ENCODE results near the gene EEPD1.
"Not testable (repeated sequence)": the region's sequence is repeated elsewhere in the genome, so short reads cannot be mapped to it uniquely, and the experiment has no call there.

The EEPD1 gene

DNA sequence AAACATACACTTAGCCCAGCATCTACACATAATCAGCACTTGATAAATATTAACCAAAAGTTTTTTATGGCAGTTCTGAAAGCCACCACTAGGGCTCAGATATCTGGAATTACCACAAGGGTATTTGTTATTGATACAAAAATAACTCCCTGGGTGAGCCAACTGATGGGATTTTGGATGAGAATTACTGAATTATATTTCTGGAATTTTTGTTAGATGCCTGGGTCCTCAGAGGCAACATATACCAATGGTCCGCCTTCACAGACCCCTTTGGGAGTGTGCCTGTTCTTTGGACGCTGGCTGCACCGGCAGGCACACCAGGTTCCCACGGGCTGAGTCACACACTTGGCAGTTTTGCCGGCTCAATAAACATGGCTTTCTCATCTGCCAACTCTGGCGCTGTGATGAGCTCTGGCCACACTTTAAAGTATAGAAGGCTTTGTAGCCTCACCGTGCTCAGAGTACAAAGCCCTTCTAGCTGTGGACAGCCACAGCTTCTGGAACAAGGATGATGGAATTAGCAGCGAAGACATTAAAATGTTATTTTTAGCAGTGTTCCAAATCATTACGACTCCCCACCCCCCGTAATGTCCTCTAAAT, 24.5 kb upstream of the EEPD1 start:
- no peak for DNase-seq (ENCODE audit: low read depth in 2 of 2)

DNA sequence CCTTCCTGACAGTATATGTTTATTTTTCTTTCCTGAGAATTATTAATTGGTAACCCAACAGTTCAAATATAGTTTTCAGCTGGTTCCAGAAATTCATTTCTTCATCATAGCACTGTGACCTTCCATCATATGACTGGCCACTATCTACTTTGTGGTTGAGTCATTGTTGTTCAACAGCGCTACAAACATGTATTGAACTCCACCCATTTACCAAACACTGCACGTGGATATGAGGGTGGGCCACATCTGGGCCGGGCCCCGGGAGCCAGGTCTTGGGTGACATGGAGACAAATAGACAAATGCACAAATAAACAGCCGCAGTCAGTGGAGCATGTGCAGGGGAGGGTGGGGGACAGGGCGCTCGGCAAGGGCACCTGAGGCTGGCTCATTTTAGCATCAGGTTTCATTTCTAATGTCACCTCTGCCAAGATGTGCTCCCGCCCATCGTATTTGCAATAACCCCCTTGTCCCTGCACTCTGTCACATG, 24.0 kb upstream of the EEPD1 start:
- DNase-seq (ENCODE audit: low read depth in 2 of 2) = no peak

GRCh38 chr7:36130236-36130945, 22.7 kb upstream of the EEPD1 start:
- no peak for DNase-seq (ENCODE audit: low read depth in 2 of 2)

- DNase-seq (ENCODE audit: low read depth in 2 of 2) = no peak
Observed at GRCh38 chr7:36131026-36131425, 22.0 kb upstream of the EEPD1 start.

DNA sequence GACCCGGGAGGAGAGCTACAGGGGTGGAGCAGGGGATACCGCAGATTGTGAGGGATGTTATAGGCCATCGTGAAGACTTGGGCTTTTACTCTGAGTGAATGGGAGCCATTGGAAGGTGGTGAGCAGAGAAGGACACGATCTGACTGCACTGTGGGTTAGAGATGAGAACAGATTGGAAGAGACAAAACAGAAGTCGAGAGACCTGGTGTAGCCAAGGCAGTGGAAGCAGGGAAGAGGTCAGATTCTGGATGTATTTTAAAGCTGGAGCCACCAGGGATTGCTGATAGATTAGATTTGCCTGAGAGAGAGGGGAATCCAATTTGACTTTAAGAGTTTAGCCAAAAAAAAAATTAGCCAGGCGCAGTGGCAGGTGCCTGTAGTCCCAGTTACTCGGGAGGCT, 21.6 kb upstream of the EEPD1 start:
- DNase-seq (ENCODE audit: low read depth in 2 of 2) = no peak

GRCh38 chr7:36132012-36132411, 21.0 kb upstream of the EEPD1 start:
- no peak for DNase-seq (ENCODE audit: low read depth in 2 of 2)

- DNase-seq (ENCODE audit: low read depth in 2 of 2) = no peak
Observed at GRCh38 chr7:36135700-36136099, 17.4 kb upstream of the EEPD1 start.

DNA sequence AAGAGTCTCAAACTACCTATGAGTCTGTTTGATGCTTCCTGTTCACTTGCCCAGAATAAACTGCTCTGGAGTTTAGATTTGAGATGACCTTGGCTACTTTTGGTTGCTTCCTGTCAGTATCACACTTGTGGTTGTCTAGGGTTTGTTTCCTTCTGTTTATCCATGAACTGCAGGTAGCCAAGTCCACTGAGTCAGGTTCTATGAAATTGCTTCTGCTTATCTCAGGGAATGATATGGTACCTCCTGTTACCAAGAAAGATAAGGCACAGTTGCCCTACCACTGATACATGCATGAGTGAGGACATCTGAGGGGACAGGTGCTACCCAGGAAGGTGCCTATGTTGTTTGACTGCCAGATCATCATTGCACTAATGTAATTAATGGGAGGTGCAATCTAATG, 15.8 kb upstream of the EEPD1 start:
- no peak for DNase-seq (ENCODE audit: low read depth in 2 of 2)

GRCh38 chr7:36137754-36138153, 15.3 kb upstream of the EEPD1 start:
- DNase-seq (ENCODE audit: low read depth in 2 of 2) = no peak

- no peak for DNase-seq (ENCODE audit: low read depth in 2 of 2)
Observed at GRCh38 chr7:36138209-36138608, 14.8 kb upstream of the EEPD1 start.

DNA sequence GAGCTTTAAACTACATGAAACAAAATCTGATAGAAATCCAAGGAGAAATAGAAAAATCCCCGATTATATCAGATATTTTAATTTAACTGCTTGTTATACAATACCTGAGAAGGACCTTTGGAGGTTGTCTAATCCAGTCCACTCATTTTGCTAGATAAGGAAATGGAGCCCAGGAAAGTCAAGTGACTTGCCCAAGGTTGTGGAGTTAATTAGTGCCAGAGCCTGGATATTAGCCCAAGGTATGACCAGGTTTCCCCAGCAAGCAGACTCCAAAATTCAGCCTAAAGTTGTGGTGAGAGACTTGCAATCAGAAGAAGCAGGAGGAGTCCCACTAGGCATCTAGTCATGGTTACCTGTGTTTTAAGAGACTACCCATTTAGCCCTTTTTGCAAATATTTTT, 11.7 kb upstream of the EEPD1 start:
- DNase-seq (ENCODE audit: low read depth in 2 of 2) = no peak

DNA sequence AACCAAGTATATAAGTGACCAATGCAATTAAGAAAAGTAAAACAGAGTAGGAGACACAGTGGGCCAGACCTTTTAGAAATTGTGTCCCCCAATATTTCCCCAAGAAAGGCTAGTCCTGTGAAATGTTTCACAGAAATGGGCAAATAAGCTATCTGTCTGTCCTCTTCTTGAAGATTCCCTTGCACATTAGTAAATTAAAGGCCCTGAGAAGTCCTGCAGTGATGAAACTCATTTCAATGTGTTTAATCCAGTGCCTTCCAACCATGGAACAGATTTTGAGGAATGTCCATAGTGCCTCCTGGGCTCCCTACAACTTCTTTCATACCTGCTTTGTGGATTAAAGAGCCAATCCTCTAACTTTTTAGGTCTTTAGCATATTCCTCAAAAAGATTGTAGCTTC, 11.2 kb upstream of the EEPD1 start:
- no peak for DNase-seq (ENCODE audit: low read depth in 2 of 2)

GRCh38 chr7:36144189-36144588, 8.9 kb upstream of the EEPD1 start:
- no peak for DNase-seq (ENCODE audit: low read depth in 2 of 2)

DNA sequence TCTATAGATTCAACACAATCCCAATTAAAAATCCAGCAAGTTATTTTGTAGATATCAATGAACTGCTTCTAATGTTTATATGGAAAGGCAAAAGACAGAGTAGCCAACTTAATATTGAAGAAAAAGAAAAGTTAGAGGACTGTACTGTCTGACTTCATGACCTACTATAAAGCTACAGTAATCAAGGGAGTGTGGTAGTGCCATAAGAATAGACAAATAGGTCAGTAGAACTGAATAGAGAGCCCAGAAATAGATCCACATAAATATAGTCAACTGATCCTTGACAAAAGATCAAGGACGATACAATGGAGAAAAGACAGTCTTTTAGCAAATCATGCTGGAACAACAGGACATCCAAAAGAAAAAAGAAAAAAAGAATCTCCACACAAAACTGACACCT, 7.4 kb upstream of the EEPD1 start:
- DNase-seq (ENCODE audit: low read depth in 2 of 2) = no peak

DNA sequence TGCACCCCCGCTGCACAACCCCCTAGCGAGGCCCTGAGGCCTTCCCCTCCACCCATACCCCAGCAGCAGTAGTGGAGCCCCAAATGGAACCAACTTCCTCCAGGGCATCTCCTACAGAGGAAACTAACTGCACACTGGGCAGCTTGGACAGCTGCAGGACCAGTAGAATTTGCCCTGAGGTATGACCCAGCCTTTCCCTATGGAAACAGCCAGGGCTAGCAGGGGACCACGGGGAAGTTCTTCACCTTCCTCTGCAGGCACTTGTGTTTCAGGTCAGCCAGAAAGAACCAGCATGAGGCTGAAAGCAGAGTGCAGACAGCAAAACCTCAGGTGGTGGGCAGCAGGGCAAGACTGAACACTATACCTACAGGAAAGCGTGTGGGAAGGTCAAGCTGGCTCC, 5.7 kb upstream of the EEPD1 start:
- DNase-seq (ENCODE audit: low read depth in 2 of 2) = no peak

DNA sequence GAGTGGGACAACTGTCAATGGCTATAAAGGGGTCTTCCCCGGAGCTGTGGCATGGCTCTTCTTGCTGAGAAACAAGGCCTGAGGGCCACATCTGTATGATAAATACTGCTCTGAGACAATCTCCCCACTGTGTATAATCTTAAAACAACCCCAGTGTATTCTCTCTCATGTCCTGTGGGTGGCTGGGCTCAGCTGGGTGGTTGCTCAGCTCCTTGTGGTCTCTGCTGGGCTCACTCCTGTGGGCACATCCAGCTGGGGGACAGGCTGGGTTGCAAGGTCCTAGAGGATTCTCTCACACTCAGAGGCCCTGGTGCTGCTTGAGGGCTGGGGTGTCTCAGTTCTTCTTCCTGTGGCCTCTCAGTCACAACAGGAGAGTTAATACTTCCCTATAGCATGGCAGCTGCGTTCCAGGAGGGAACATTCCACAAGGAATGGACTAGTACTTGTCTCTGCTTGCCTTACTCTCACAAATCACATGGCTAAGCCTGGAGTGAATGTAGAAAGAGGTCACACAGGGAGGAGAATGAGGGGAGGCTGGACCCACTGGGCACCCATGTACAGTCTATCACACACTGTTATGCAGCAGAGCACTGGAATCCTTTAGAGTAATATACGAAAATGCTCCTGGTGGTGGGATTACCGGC, 4.5 kb upstream of the EEPD1 start:
- no peak for DNase-seq (ENCODE audit: low read depth in 2 of 2)

- DNase-seq (ENCODE audit: low read depth in 2 of 2) = not testable (repeated sequence)
Observed at GRCh38 chr7:36149240-36149639, 3.8 kb upstream of the EEPD1 start.

DNA sequence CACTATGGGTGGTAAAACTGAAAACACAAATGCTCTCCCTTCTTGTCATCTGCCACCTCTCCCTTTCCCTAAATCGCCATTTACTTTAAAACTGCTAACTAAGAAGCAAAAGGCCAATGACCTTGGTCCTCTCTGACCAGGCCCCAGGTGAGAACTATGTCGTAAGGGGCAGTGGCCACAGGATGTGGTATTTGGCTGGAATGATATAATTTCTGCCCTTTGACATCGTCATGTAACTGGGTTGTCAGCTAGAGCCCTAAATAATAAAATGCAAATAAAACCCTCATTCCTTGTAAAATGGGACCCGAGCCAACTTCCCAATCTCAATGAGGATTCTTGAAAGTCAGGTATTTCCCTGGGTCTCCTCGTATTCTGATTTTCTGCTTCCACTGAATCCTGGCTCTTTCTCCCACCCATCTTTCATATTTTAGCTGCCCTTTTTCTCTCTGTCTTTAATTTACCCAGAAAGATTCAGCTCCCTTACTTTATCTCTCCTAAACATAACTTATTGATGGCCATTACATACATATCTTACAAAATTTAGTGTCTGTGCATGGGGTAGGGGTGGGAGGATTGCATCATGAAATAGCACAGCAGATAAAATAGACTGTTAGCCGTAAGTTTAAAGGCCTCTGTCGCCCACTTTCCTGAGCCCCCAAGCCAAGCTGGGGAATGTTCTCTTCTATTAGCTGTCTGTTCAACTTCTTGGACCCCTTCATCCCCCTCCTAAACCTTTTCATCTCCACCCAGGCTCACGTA, 3.2 kb upstream of the EEPD1 start:
- no peak for DNase-seq (ENCODE audit: low read depth in 2 of 2)

DNA sequence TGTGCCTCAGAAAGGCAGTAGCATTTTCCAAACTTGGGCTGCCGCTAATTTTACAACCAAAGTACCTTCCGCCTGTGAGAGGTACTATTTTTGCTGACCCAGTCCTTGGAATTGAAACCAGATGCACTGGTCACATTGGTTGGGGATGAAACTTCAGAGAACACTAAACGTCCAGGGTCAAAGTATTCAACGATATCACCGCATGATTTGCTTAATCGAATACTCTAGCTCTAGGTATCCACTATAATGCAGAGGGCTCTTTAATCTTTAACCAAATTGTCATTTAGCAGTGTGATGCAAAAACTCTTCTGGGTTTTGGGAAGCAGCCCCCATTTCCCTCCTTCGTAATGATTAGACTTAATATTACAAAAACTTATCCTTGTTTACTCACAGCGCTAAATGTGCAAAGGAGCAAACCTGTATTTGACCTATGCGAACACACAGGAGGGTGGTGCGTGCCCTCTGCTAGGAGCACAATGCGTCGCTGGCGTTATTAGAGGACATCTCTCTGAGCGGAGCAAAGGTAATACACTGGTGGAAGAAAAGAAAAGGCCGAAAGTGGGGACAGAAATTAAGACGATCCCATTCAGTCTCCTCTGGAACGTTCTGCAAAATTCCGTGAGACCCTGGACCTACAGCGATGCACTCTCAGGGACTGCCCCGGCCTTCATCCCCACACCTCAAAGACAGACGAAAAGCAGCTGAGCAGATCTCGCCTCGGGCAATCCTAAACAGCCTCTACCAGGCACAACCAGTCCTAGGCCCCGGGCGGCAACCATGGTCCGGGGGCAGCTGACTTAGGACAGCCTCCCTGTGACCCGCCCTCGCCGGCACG, 916 bp upstream of the EEPD1 start:
- no peak for DNase-seq (ENCODE audit: low read depth in 2 of 2)

DNA sequence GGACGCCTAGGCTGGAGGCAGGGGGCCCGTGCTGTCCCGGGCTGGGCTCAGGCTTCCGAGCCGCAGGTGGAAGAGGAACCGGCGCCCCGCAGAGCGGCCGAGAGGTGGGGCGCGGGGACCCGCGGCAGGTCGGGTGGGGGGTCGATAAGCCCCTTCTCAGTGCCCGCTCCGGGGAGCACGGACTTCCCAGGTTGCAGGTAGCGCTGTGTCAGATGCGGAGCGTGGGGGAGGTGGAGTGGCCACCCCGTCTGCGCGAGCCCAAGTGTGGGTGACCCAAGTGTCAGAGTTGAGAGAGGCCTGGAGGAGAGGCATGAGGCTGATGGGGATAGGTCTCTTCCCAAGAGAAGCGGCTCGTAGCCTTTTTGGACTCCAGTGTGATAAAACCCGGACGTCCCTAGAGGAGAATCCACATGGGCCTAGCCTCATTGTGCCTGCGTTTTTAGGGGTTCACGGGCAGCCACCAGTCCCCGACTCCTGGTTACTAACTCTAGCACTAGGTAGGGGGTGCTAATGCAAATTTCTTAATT, 580 bp downstream of the EEPD1 start:
- DNase-seq (ENCODE audit: low read depth in 2 of 2) = peak in 1 of 2 donors; percentile 19
